ENCODE measurements around the gene CELSR1. TPM values are rescaled to one million over a fixed set of nuclear protein-coding genes. Genes with fewer than 3 reads are reported as not detected.

Gene CELSR1
- total and polyA plus RNA-seq, 12 donors: 0.11 to 4.3 (median 1.9) TPM

GRCh38 chr22:46449116-46449691, 88.2 kb downstream of the CELSR1 start:
- Histone ChIP-seq H3K27ac (no peak overlapping the region), H3K4me1 (replicated peaks in 1 of 2) (no peaks in the 10 kb centered on the region), H3K9me3 (replicated peaks in 1 of 3) (no peaks in the 10 kb centered on the region), H3K4me3 (no peak overlapping the region), H3K36me3 (replicated peaks in 1 of 2) (no peaks in the 10 kb centered on the region), H3K27me3 (no peaks in the 10 kb centered on the region)
- no peak for TF ChIP-seq CTCF (IDR thresholded peaks at IDR 0.05)
- TF ChIP-seq POLR2A (IDR thresholded peaks at IDR 0.05): no peak
- no peak for DNase-seq
- WGBS, 4 donors: 48 to 69% (median 64%) methylated on average over 2 of the region's 2 CpGs
- intact Hi-C loops (cut with DNase I): no loop called here

GRCh38 chr22:46448333-46448732, 89.1 kb downstream of the CELSR1 start:
- H3K36me3 ChIP-seq (replicated peaks in 1 of 2): no peaks in the 10 kb centered on the region
- 57 to 84% (median 72%) methylated on average over 6 of the region's 6 CpGs for WGBS, 4 donors
- H3K4me3 ChIP-seq: no peak overlapping the region
- no peaks in the 10 kb centered on the region for H3K27me3 ChIP-seq
- DNase-seq: no peak
- H3K9me3 ChIP-seq (replicated peaks in 1 of 3): no peaks in the 10 kb centered on the region
- no peaks in the 10 kb centered on the region for H3K4me1 ChIP-seq (replicated peaks in 1 of 2)
- no peak overlapping the region for H3K27ac ChIP-seq
- no peak for TF ChIP-seq POLR2A (IDR thresholded peaks at IDR 0.05)
- TF ChIP-seq CTCF (IDR thresholded peaks at IDR 0.05): no peak
- intact Hi-C loops (cut with DNase I): no loop called here

GRCh38 chr22:46447906-46448305, 89.5 kb downstream of the CELSR1 start:
- H3K4me3 ChIP-seq: no peak overlapping the region
- H3K36me3 ChIP-seq (replicated peaks in 1 of 2): no peaks in the 10 kb centered on the region
- DNase-seq: no peak
- no peaks in the 10 kb centered on the region for H3K27me3 ChIP-seq
- no peaks in the 10 kb centered on the region for H3K4me1 ChIP-seq (replicated peaks in 1 of 2)
- H3K27ac ChIP-seq: no peak overlapping the region
- intact Hi-C loops (cut with DNase I): no loop called here
- H3K9me3 ChIP-seq (replicated peaks in 1 of 3): no peaks in the 10 kb centered on the region
- WGBS, 4 donors: 71 to 95% (median 85%) methylated on average over 2 to 5 of the region's 5 CpGs
- no peak for TF ChIP-seq CTCF (IDR thresholded peaks at IDR 0.05)
- TF ChIP-seq POLR2A (IDR thresholded peaks at IDR 0.05): no peak

GRCh38 chr22:46446799-46447198, 90.6 kb downstream of the CELSR1 start:
- no peak overlapping the region for H3K27ac ChIP-seq
- no peaks in the 10 kb centered on the region for H3K9me3 ChIP-seq (replicated peaks in 1 of 3)
- no peaks in the 10 kb centered on the region for H3K36me3 ChIP-seq (replicated peaks in 1 of 2)
- TF ChIP-seq POLR2A (IDR thresholded peaks at IDR 0.05) (no peak), CTCF (IDR thresholded peaks at IDR 0.05) (no peak)
- H3K27me3 ChIP-seq: no peaks in the 10 kb centered on the region
- WGBS, 4 donors: 72 to 82% (median 75%) methylated on average over 4 of the region's 4 CpGs
- no peak overlapping the region for H3K4me3 ChIP-seq
- H3K4me1 ChIP-seq (replicated peaks in 1 of 2): no peaks in the 10 kb centered on the region
- DNase-seq: no peak
- intact Hi-C loops (cut with DNase I): no loop called here

Data from adrenal gland (tissue), 12 donors.